Kasumi-1 (cell line): ENCODE measurements around the gene EIF4G2.

Source experiments
- DNase-seq, 2 experiments: peaks; one replicate each; lab custom pipeline; 2025; lab: John Stamatoyannopoulos, UW

Gene EIF4G2

GRCh38 chr11:10771457-10771856 is 37.3 kb downstream of the EIF4G2 start:
- DNase-seq: no peak

GRCh38 chr11:10770626-10771254 is 38.0 kb downstream of the EIF4G2 start:
- DNase-seq: peak; percentile 23 to 38

- DNase-seq: no peak
Observed at GRCh38 chr11:10764412-10764811, 44.3 kb downstream of the EIF4G2 start.

DNA sequence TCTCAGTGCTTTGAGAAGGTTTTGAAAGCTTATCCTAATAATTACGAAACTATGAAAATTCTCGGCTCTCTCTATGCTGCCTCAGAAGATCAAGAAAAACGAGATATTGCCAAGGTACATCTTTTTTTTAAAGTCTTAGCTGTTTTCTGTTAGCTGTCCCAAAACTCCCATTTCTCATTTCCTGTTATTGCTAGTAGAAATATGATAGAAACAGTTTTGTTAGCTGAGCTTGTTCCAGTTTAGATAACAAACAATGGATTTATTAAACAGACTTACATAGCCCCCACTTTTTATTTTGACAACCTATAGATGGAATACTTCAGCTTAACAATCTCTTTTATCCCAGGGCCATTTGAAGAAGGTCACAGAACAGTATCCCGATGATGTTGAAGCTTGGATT is 45.0 kb downstream of the EIF4G2 start:
- no peak for DNase-seq

GRCh38 chr11:10762913-10763421 is 45.8 kb downstream of the EIF4G2 start:
- no peak for DNase-seq

DNA sequence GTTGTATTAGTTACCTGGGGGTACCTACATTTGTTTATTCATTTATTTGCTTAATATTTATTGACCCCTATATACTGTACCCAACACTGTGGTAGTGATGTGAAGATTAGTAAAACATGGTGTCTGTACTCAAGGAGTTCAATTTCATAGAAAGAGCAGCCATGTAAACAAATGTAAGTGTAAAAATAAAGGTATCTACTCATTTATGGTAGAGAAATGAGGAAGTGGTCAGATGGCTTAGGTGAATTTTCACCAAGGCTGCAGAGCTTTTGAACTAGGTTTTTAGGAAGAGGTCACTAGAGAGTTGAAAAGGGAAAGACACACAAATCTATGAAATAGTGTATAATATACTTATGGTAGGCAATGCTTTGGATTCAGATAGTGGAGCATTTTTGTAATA is 46.5 kb downstream of the EIF4G2 start:
- peak; percentile 58 to 63 for DNase-seq

DNA sequence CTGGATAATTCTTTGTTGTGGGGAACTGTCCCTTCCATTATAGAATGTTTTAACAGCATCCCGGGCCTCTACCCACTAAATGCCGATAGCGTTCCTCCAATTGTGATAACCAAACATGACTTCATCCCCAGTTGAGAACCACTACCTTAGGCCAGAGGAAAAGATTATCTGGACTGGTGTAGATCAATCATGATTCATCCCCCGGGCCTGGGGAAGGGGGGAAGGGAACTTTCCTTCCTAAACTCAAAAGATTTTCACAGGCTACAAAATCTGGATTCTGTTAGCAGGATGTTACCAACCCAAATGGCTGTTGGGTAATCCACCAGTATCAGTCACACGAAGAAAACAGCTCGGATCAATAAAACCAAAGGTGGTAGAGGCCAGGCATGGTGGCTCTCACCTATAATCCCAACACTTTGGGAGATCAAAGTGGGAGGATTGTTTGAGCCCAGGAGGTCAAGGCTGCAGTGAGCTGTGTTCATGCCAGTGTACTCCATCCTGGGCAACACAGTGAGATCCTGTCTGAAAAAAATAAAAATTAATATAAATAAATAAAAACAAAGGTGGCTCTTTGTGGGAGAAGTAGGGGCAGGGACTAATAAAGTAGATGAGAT is 47.5 kb downstream of the EIF4G2 start:
- DNase-seq: no peak

DNA sequence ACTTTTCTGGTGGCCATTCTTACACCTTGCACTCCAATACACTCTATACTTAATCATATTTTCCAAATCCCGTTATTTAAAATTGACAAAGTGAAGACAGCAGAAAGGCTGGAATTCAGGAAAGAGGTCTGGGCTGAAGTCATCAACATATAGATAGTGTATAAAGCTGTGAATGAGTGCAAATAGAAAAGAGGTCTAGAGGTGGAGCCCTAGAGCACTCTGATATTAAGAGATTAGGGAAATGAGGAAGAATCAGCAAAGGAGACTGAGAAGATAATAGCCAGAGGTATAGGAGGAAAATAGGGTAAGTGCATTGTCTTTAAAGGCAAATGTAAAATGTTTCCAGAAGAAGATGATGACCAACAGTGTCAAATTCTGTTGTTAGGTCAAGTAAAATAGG is 49.8 kb downstream of the EIF4G2 start:
- DNase-seq: peak; percentile 71 to 88

- DNase-seq: no peak
Observed at GRCh38 chr11:10752486-10752885, 56.2 kb downstream of the EIF4G2 start.

DNA sequence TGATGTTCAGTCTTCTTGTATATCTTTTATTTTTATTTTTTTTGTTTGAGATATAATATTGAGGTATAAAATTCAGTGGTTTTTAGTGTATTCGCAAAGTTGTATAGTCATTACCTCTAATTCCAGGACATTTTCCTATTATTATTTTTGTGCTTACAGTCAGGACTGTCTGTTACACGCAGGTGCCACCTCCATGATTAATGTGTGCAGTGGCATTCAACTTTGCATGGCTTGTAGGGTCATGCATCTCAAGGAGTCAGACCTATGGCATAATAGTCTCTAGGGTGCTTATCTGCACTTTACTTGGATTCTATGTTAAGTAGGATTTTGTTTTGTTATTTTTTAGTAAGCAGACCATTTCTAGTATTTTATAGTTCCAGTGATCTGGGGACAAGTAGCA is 56.7 kb downstream of the EIF4G2 start:
- no peak for DNase-seq

- peak; percentile 25 to 35 for DNase-seq
Observed at GRCh38 chr11:10751581-10751940, 57.2 kb downstream of the EIF4G2 start.

DNA sequence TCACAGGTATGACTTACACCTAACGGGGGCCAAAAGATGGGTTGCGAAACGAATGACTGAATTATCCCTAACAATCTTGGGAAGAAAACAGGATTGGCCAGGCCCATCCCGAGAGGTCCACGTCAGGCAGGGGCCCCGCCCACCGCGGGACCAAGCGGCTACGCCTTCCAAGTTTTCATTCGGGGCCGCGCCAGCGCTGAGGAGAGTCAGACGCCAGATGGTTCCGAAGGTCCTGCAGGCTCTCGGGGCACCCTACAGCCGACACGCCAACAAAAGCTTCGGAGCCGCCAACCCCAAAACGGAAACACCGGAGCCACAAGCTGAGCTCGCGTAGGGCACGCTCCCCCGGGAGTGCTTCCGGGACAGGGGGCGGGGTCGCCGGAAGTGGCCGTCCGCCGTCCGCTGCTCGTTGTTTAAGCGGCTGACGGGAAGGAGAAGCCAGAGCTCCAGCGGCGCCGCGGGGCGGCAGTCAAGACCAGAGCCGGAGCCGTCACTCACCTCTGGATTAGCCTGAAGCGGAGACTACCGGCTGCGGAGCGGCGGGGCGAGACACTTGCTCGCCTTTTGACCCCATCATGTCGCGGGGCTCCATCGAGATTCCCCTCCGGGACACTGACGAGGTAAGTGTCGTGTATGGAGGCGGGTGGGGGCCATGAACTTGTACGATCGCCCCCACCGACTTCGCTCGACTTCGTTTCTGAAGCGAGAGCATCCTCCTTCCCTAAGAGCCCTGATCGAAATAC is 57.7 kb downstream of the EIF4G2 start, which contains the start of gene CTR9:
Gene CTR9 (plus strand): TSS at position 409 of the 743 bp plus-strand sequence. CDS start 167 bp downstream, at position 576.
- peak; percentile 90 for DNase-seq

- DNase-seq: no peak
Observed at GRCh38 chr11:10749476-10749875, 59.2 kb downstream of the EIF4G2 start.

- no peak for DNase-seq
Observed at GRCh38 chr11:10747733-10748132, 61.0 kb downstream of the EIF4G2 start.
